PC-9 (cell line): ENCODE data around the gene ALK.

Source experiments
- EZH2 ChIP-seq: fragments of 200-600 bp; sonication (generic); IDR thresholded peaks from 2 replicates; pipeline ENCODE4 v1.8.0; 2017; ENCODE audit warnings: antibody characterized with exemption, low read depth
- TF ChIP-seq, protein P1 (sequence below): fragments of 200-600 bp; sonication (generic); conservative IDR thresholded peaks from 2 replicates; pipeline ENCODE4 v1.6.1; 2017; ENCODE audit warnings: mixed run types, antibody characterized with exemption, mild to moderate bottlenecking, moderate library complexity

DNA sequence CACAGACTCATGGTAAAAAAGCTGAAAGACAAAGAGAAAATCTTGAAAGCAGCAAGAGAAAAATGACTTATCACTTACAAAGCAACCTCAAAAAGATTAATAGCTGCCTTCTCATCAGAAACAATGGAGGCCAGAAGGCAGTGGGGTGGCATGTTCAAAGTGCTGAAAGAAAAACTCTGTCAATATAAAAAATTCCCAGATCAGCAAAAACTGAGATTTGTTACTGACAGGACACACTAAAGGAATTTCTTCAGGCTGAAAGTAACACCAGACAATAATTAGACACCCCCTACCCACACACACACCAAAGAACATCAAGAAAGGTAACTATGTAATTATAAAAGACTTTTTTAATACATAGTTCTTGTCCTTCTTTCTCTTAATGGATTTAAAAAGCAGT is 495.0 kb downstream of the ALK start:
- TF ChIP-seq, protein P1, sequence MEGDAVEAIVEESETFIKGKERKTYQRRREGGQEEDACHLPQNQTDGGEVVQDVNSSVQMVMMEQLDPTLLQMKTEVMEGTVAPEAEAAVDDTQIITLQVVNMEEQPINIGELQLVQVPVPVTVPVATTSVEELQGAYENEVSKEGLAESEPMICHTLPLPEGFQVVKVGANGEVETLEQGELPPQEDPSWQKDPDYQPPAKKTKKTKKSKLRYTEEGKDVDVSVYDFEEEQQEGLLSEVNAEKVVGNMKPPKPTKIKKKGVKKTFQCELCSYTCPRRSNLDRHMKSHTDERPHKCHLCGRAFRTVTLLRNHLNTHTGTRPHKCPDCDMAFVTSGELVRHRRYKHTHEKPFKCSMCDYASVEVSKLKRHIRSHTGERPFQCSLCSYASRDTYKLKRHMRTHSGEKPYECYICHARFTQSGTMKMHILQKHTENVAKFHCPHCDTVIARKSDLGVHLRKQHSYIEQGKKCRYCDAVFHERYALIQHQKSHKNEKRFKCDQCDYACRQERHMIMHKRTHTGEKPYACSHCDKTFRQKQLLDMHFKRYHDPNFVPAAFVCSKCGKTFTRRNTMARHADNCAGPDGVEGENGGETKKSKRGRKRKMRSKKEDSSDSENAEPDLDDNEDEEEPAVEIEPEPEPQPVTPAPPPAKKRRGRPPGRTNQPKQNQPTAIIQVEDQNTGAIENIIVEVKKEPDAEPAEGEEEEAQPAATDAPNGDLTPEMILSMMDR, result no peak
- TF ChIP-seq EZH2, result no peak
